ENCODE data around the gene L3MBTL4.

- no peak for TF ChIP-seq CTCF (IDR thresholded peaks at IDR 0.05)
- TF ChIP-seq POLR2A (IDR thresholded peaks at IDR 0.05) = no peak
- no peak for TF ChIP-seq POLR2AphosphoS5 (IDR thresholded peaks at IDR 0.05)
These were observed 255.8 kb downstream of the L3MBTL4 start for GRCh38 chr18:6158958-6159357.

All from upper lobe of left lung (tissue), 4 donors.